ENCODE measurements around the gene CAMSAP2.

Gene CAMSAP2

GRCh38 chr1:200897259-200897658 is 158.6 kb downstream of the CAMSAP2 start:
- ChIA-PET CTCF (interaction anchor here (0.9 kb wide), 2 partner anchors 21 to 145 kb away, joined by 3 read pairs; no protein-coding TSS in a partner anchor), POLR2A (no interaction called here)
- no peak overlapping the region for H3K4me3 ChIP-seq (ENCODE audit: low read depth, low read length)
- no peak for TF ChIP-seq CTCF (IDR thresholded peaks at IDR 0.05; ENCODE audit: insufficient read depth, low read length, missing control alignments)
- DNase-seq (ENCODE audit: low read depth, low spot score), result no peak

GRCh38 chr1:200899015-200899386 is 160.3 kb downstream of the CAMSAP2 start:
- H3K4me3 ChIP-seq (ENCODE audit: low read depth, low read length), result no peak overlapping the region
- TF ChIP-seq CTCF (IDR thresholded peaks at IDR 0.05; ENCODE audit: insufficient read depth, low read length, missing control alignments), result no peak
- ChIA-PET POLR2A (no interaction called here), CTCF (no interaction called here)
- DNase-seq (ENCODE audit: low read depth, low spot score), result no peak

- no peak overlapping the region for H3K4me3 ChIP-seq (ENCODE audit: low read depth, low read length)
- ChIA-PET CTCF (interaction anchor here (1.1 kb wide), 1 partner anchor 8 kb away, joined by 3 read pairs; no protein-coding TSS in a partner anchor), POLR2A (no interaction called here)
- TF ChIP-seq CTCF (IDR thresholded peaks at IDR 0.05; ENCODE audit: insufficient read depth, low read length, missing control alignments), result no peak
- DNase-seq (ENCODE audit: low read depth, low spot score), result no peak
Measured at GRCh38 chr1:200899451-200899915, 160.8 kb downstream of the CAMSAP2 start.

- CTCF ChIA-PET, result interaction anchor here (1.1 kb wide), 1 partner anchor 9 kb away, joined by 3 read pairs; no protein-coding TSS in a partner anchor
- no peak for TF ChIP-seq CTCF (IDR thresholded peaks at IDR 0.05; ENCODE audit: insufficient read depth, low read length, missing control alignments)
- no peak for DNase-seq (ENCODE audit: low read depth, low spot score)
- POLR2A ChIA-PET, result interaction anchor here (0.6 kb wide), 1 partner anchor 240 kb away, joined by 4 read pairs; no protein-coding TSS in a partner anchor
- H3K4me3 ChIP-seq (ENCODE audit: low read depth, low read length), result no peak overlapping the region
Measured at GRCh38 chr1:200899954-200900867, 161.5 kb downstream of the CAMSAP2 start.

GRCh38 chr1:200900877-200901276 is 162.2 kb downstream of the CAMSAP2 start:
- POLR2A ChIA-PET, result no interaction called here
- no peak overlapping the region for H3K4me3 ChIP-seq (ENCODE audit: low read depth, low read length)
- no peak for DNase-seq (ENCODE audit: low read depth, low spot score)
- CTCF ChIA-PET, result interaction anchor here (1.5 kb wide), 1 partner anchor 10 kb away, joined by 5 read pairs; no protein-coding TSS in a partner anchor
- TF ChIP-seq CTCF (IDR thresholded peaks at IDR 0.05; ENCODE audit: insufficient read depth, low read length, missing control alignments), result no peak

- ChIA-PET POLR2A (no interaction called here), CTCF (interaction anchor here (1.5 kb wide), 1 partner anchor 10 kb away, joined by 5 read pairs; no protein-coding TSS in a partner anchor)
- no peak for DNase-seq (ENCODE audit: low read depth, low spot score)
- TF ChIP-seq CTCF (IDR thresholded peaks at IDR 0.05; ENCODE audit: insufficient read depth, low read length, missing control alignments), result no peak
- H3K4me3 ChIP-seq (ENCODE audit: low read depth, low read length), result no peak overlapping the region
Measured at GRCh38 chr1:200901350-200901749, 162.7 kb downstream of the CAMSAP2 start.

All from AG04449 (cell line).